NCI-H226 (cell line): ENCODE data around the gene CDCA5.

Source experiments
- DNase-seq: peaks from one replicate; pipeline ENCODE4 v3.0.0-alpha.2; 2015

The CDCA5 gene, protein sequence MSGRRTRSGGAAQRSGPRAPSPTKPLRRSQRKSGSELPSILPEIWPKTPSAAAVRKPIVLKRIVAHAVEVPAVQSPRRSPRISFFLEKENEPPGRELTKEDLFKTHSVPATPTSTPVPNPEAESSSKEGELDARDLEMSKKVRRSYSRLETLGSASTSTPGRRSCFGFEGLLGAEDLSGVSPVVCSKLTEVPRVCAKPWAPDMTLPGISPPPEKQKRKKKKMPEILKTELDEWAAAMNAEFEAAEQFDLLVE

DNA sequence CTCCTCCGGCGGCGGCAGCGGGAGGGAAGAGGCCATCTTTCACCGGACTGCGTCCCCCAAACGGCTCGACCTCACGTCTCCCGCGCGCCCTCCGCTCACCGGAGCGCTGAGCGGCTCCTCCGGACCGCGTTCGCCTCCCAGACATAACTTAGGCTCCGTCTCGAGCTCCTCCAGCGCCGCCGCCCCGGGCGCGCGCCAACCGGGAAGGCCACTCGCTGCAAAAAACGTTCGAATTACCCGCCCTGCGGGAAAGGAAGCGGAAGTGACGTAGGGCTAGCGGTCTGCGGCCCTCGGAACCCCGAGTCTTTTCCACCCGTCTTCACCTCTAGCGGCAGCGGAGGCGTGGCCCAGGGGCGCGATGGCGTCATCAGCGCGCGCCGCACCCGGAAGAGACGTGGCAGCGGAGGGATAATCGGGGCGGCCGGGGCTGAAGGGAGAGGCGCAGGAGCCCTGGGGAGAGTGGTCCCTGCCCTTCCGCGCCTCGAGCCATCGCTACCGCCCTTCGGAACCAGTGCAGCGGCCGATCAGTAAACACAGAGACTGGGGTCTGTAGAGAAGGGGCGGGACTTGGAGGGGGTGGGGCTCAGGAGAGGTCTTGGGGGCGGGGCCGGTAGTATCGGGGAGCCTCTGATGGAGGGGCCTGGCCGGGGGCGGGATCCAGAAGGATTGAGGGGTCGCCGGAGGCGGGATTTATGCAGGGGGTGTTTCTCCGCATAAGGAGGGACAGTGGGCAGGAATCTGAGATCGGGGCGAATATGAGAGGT, at the start of gene CDCA5, which contains the start of gene ZFPL1:
Gene CDCA5, minus strand, starts transcription at position 207 of the 764 bp plus-strand sequence. Its CDS starts 62 bp downstream, at position 145.
Gene ZFPL1, plus strand, starts transcription at position 389 of the 764 bp plus-strand sequence. CDS start 477 bp downstream, outside the sequence.
- peak; percentile 94 for DNase-seq

DNA sequence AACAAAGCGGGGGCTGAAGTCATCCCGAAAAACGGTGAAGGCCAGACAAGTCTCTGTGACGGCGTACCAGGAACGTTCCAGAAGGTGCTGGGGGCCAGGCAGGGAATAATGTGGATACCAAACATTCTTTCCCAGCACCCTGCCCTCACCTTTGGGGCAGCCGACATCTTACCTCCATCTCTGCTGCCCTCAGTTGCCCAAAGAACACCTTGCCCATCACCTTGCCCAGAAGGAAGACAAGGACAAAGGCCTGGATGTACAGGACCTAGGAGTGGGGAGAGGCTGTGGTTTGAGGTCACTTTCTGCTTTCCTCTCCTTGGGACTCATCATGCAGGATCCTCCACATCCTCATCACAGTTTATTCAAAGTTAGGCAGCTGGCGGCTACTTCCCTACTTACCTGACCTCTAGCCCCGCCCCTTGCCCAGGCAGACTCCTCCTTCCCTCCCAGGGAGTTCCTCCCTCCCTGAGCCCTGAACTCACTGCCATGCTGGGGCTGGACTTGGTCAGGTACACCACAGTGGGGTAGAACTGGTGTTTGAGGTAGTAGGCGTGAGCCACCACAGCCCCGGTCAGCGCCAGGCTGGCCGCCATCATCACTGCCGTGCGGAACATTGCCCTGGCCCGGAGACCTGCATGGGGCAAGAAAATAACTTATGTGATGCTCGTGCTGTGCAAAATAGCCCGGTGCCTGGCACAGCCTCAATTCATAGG, 49.3 kb upstream of the CDCA5 start:
- DNase-seq, result no peak

DNA sequence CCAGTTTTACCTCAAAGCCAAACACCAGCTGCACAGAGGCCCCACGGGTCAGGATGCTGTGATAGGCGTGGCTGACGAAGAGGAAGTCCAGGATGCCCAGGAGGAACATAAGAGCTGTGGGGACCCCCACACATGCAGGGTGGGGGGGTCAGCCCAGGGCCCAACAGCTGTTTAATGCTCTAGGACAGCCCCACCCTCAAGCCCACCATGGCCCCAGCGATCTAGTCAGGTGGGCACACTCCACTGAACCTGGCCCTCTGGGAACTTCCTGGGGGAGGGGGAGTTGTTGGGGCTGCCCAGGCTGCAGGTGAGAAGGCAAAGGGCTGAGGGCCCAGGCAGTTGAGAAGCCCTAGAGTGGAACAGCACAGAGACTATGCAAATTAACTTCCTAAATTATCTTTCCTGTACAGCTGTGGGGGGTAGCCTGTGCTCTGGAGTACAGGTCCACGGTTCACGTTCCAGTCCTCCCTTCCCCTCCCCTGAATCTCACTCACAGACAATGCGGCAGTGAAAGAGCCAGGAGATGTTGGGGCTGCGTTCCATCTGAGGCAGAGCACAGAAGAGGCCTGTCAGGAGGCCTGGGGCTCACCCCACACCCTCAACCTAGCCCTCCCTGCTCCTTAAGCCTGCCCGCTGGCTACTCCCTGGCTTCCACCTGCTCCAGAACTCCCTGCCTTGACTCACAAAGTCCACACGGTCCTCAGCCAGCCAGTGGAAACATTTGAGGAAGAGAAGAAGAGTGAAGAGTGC, 48.6 kb upstream of the CDCA5 start:
- DNase-seq, result no peak

DNA sequence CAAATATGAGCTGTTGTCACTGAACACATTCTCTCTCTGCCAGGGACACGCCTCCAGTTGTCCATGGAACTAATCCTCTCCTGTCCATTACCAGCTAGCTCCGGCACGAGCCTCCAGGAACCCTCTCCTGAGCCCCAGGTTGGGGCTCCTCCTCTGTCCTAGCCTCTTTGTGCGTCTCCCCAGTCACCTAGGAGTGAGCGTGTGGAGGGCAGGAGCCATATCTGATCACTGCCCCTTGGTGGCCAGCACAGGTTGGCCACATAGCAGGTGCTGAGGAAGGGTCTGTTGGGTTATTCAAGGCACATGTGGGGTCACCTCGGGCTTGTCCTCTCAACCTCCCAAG, 48.0 kb upstream of the CDCA5 start:
- no peak for DNase-seq

DNA sequence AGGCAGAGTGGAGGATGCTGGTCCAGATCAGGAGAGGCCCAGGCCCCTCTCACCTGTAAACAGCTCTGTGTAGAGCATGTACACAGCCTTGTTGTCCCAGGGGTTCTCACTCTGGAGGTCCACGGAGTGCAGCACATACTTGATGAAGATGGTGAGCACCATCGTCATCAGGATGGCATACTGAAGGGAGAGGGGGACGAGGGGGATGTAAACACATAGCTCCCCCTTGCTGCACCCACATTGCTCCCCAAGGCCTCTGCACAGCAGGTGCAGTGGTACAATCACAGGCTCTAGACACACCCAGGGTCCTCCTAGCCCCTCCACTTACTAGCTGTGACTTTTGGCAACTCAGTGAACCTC, 47.6 kb upstream of the CDCA5 start:
- DNase-seq, result no peak

DNA sequence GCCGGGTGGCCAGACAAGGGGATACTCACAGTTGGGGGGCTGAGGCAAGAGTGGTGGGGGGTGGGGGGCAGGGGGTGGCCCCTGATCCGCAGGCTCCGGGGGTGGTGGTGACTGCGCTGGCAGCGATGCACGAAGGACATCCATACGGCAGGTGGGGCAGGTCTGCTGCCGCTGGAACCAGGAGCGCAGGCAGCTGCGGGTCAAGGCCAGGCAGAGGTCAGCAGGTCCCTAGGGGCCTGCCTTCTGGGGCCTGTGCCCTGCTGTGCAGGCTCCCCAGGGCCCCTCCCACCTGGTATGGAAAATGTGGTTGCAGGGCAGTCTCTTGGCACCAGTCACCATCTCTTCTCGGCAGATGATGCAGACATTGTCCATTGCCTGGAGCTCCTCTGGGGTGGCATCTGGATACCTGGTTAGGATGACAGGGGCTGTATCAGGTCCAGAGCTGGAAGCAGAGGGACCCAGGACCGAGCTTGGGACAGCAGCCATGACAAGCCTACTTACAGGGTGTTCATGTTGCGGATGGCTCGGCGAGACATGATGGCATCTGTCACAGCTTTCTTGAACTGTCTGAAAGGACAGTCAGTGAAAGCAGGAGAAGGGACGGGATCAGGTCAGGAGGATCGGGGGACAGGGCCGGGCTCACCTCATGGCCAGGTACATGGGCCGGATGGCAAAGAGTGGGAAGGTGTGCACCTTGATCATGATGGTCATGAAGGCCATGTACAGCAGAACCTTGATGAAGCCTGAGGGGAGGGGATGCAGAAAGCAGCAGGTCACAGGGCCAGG, 47.0 kb upstream of the CDCA5 start:
- no peak for DNase-seq

DNA sequence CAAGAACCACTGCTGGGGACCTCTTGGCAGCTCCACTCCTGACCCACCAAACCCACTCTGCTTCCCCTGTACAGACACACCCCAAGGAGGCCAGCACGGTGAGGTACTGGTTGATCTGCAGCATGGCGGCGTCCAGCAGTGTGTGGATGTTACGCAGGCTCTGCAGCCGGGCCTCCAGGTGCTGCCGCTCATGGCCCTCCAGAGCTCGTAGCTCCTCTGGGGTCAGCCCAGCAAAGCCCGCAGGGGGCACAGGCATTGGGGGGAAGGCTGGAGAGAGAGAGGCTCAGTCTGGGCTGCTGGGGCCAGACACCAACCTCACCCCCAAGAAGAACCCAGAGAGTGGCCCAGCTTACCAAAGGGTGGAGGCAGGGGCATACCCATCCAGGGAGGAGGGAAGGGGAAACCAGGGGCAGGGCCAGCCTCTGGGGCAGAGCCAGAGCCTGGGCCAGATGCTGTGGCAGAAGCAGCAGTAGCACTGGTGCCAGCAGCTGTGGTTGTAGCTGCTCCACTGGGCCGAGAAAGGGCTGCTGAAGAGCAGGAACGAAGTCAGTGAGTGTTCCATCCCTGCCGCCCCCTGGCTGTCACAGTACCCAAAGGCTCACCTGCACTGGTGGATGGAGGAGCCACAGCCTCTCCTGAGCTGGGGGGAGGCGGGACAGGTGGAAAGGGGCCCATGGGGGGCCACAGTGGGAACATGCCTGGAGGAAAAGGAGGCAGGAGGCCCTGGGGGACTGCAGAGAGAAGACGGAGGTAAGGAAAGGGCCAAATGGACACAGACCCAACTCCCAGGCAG, 46.0 kb upstream of the CDCA5 start:
- DNase-seq, result no peak

DNA sequence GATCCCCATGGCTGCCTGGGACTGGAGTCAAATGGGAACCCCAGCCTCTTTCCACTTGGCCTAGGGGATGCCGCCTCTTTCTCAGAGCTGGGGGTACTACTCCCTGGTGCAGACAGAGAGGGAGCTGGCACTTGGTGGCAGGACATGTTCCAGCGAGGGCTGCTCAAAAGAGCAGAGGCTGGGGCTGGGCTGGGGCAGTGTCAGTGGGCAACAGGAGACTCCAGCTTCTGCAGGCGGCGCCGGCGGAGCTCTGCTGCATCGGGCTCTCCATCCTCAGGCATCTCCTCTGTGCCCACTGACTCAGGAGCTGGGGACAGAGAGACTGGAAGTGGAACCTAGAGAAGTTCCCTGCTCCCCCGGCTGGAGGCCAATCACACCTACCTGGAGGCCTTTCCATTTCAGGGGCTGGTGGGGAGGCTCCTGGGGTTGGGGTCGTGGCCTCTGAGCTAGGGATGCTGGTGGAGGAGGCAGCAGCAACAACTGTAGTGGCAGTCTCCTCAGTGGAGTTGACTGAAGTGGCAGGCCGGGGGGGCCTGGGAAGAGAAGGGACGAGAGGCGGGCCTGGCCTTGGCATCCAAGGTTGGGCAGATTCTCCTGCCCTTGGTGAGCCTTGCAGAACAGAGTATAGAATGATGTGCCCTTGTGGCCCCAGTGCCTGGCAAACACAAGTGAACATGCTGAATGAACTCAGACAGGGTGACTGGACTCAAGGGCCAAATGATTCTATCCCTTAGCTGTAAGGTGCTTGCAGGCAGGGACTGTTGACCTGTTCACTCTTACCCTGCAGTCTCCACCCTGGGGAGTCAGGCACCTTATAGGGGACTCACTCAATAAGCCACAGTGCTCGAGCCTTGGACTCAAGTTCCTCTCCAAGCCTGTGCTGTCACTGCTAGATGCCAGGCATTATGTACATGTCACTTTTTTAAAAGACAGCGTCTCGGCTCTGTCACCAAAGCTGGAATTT, 44.6 kb upstream of the CDCA5 start:
- no peak for DNase-seq

DNA sequence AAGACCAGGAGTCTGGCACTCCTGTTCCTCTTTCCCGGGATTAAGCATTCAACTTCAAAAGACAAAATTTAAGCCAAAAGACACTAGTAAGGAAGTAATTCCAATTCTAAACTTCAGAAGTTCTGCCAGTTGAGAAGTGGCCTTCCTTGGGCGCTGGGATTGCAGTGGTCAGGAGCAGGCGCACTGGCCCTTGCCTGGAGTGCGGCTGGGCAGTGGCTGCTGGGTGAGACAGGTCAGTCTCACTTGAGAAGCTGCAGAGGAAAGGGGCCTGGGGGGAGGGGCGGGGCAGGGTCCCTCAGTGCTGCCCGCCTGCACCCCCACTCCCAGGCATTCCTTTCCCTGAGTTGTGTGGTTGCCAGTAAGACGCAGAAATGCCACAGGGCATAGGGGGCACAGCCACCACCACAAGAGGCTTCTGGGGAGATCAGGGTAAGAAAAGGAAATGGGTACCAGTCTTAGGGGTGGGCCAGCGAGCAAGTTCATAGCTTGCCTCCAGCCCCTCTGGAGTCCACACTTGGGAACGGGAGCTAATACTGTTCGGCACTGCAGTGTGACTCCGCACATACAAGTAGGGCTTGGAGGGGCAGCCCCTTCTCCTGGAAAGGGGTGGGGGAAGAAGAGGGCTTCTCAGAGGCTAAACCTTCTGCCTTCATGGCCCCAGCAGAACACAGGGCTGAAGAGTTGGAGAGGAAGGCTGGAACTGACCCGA, 43.8 kb upstream of the CDCA5 start:
- DNase-seq, result no peak

DNA sequence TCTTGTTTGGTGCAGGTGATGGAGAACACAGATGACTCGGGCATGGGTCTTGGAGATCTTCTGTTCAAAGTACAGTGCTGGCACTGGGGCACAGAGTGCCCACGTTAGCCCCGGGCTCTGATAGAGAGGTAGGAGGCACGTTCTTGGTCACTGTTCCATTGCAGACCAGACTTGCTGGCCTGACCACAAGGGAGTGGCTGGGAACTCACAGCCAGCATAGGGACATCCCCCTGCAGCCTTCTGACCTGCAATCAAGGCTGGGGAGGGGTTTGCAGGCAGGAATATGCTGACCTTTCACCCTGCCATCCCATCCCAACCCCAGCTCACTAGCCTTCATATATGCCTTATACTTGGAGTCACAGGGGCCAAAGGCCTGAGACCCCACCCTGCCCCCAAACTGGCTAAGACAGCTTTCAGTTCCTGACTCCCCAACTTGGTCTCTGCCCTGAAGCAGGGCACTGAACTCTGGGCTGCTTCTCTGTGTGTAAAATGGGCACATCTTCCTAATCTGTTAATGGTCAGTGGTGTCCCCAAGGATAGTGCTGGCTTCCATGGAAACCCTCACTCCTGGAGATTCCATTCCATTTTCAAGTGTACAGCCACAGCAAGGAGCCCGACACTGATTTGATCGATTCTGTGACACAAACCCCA, 42.9 kb upstream of the CDCA5 start:
- DNase-seq, result no peak

DNA sequence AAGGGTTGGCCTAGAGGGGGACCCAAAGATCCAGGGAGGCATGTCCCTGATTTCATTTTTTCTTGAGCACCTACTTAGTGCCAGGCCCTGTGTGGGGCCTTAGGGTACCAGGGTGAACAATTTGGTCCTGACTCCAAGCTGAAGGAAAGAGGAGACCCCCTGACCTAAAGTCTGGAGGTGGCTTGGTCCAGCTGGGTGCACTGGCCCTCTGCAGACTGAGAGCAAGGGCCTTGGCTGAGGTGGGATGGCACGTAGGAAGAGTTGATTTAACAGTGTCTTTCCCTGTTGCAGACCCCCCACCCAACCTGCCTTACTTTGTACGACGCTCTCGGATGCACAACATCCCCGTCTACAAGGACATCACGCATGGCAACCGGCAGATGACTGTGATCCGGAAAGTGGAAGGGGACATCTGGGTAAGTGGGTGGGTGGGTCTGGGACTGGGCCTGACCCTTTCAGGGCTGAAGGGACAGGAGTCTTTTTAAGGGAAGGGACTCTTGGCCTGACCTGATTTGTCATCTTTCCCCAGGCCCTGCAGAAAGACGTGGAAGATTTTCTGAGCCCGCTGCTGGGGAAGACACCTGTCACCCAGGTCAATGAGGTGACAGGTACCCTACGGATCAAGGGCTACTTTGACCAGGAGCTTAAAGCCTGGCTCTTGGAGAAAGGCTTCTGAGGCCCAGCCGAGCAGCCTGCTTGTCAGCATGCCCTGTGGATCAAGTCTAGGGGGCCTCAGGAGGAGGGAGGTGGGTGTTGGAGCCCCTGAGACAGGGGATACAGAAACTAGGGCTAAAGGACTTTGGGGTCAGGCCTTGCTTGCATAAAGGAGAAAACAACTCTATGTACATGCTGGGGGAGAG, 41.6 kb upstream of the CDCA5 start:
- no peak for DNase-seq

DNA sequence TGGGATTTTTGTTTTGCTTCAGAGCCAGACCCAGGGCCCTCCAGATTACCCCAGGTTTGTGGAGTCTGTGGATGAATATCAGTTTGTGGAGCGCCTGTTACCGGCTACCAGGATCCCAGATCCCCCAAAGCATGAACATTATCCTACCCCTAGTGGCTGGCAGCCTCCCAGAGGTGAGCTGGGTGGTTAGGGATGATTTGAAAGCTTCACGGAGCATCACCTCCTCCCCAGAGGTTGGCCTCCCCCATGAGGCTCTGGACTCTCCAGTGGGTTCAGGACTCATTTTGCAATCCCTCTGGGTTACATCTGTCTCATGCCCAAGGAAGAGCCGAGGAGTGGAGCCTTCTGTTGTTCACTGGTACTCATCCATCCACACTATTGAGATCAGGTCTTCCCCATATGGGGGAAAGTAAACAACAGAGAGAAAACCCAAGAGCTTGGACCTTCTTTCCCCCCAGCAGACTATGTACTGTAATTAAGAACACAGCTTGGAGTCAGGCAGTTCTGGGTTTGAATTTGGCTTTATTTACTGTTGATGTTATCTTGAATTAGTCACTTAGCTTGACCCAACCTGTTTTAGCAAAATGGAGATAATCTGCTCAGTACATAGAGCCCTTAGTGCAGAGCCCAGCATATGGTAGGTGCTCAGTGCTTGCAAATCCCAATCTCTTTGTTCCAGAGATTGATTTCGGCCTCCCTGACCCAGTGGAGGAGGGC, 40.8 kb upstream of the CDCA5 start:
- DNase-seq, result no peak

DNA sequence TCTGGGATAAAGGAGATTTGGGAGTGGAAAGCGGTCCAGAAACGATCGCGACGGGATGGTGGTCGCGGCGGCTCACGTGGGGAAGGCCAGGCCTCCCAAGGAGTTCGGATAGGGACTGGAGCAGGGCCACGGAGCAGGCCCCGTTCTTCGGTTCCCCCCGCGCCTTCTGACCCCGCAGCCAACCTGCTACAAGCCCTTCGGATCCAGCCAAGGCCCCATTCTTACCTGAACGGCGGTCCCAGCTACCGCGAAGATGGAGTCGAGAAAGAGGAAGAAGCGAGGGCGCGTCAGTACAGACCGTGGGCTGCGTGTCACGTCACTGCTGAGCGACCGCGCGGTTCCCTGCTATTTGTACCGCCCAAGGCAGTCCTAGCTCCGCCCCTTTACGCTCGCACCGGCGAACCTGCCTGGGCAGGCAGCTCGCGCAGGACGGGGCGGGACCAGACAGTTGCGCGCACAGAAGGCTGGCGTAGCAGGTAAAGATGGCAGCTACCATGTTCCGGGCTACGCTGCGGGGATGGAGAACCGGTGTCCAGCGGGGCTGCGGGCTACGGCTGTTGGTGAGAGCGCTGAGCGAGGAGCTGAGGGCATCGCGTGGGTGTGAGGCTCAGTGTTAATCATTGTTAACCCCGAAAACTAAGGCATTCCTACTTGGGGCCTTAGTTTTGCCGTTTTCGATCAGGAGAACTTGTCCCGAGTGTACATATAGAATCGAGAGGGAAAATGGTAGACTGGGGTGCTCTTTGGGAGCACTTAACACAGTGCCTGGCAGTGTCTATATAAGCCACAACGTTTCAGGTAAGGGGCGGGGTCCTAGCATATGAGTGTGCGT, 38.2 kb upstream of the CDCA5 start, which contains the start of the genes FAU and MRPL49:
Gene FAU, minus strand, starts transcription at position 270 of the 832 bp plus-strand sequence. CDS start 321 bp downstream, outside the sequence.
Gene MRPL49, plus strand, starts transcription at position 457 of the 832 bp plus-strand sequence. Its CDS starts 26 bp downstream, at position 483.
- DNase-seq, result peak; percentile 98

DNA sequence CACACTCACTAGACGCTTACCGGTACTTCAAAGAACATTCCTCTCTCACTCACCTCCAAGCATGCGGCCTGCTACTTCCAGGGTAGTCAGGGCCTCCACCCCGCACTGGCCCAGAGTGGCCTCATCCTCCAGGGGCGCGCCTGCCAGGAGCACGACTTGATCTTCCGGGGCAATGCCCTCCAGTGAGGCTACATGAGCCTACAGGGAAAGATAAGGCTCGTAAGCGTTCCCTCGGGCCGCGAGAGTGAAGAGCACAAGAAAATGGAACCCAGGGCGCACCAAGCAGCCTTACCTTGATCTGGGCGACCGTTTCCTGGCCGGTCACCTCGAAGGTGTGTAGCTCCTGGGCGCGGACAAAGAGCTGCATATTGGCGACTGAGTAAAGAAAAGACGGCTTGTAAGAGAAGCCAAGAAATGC, 37.6 kb upstream of the CDCA5 start:
- DNase-seq, result no peak

DNA sequence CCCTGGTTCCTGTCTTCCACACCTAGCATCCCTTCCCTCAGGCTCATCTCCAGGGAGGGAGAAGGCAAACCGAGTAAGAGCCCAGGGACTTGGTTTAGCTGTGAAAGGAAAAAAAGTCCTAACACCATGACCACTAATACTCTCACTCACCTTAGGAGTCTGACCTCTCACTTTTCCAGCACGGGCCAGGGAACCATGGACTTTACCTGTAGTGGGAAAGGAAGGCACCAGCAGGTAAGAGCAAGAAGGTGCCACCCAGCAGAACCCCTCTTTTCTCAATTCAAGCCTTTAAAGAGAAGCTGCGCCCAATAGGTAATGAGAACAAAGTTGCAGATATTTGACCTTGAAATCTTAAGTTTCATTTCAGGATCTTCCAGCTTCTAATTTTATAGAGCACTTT, 37.0 kb upstream of the CDCA5 start:
- no peak for DNase-seq

DNA sequence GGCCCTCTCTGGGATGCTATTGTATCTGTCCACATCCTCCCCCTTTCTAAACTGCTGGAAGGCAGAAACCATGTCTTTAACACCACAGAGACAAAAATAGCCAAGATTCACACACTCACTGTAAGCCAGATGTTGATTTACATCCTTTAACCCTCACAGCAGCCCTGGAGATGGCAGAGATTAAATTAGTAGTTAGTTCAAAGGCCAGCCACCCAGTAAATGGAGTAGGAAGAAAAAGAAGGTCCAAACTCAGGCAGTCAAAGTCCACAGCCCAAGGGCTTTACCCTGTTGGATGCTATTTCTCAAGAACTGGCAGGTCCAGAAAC, 35.8 kb upstream of the CDCA5 start:
- no peak for DNase-seq
